Aorta (tissue), 5 donors: Measurements from ENCODE around the gene SENP7. TPM values are rescaled to one million over a fixed set of nuclear protein-coding genes. Genes with fewer than 3 reads are reported as not detected.

ENCODE experiments used
- ATAC-seq: fragments of 200-7000 bp; cut with Tn5 transposase; one replicate; pipeline ENCODE4 v1.9.1; 2022; ENCODE audit warnings: moderate library complexity; ENCODE audit not compliant: low FRiP score
- DNase-seq, 2 donors: peaks; one replicate each; pipeline ENCODE4 v3.0.0-alpha.2; 2020
- H3K27ac ChIP-seq, 2 donors: one replicate each; pipeline ENCODE4 v1.5.1; 2013; ENCODE audit warnings: low read length in 2 of 2, mild to moderate bottlenecking in 2 of 2, moderate library complexity in 2 of 2, control low read depth in 1 of 2, inconsistent platforms in 1 of 2, low read depth in 1 of 2
- H3K27me3 ChIP-seq, 2 donors: one replicate each; pipeline ENCODE4 v1.6.1; 2013; ENCODE audit warnings: control low read depth in 1 of 2, low read length in 1 of 2, mild to moderate bottlenecking in 1 of 2, moderate library complexity in 1 of 2; ENCODE audit not compliant: insufficient read depth in 2 of 2, control insufficient read depth in 1 of 2
- H3K36me3 ChIP-seq, 2 donors: one replicate each; pipeline ENCODE4 v1.6.1; 2013; ENCODE audit warnings: control low read depth in 1 of 2, low read length in 1 of 2, mild to moderate bottlenecking in 1 of 2; ENCODE audit not compliant: insufficient read depth in 2 of 2, control insufficient read depth in 1 of 2
- H3K4me1 ChIP-seq, 2 donors: one replicate each; pipeline ENCODE4 v1.6.1; 2013; ENCODE audit warnings: low read length in 2 of 2, control low read depth in 1 of 2, mild to moderate bottlenecking in 1 of 2, moderate library complexity in 1 of 2; ENCODE audit not compliant: insufficient read depth in 2 of 2, control insufficient read depth in 1 of 2
- H3K4me3 ChIP-seq, 2 donors: one replicate each; pipeline ENCODE4 v1.5.1; 2013; ENCODE audit warnings: low read length in 2 of 2, control low read depth in 1 of 2, mild to moderate bottlenecking in 1 of 2
- H3K9me3 ChIP-seq: one replicate; pipeline ENCODE4 v1.6.1; 2013; ENCODE audit warnings: mild to moderate bottlenecking, low read length; ENCODE audit not compliant: control insufficient read depth
- WGBS, 2 donors: extraction: QIAGEN DNeasy Blood & Tissue Kit; methylation state at CpG; one replicate each; pipeline ENCODE4 v1.1.7; 2013; 5-methylcytosine and 5-hydroxymethylcytosine counted together
- intact Hi-C, 2 donors: fragments of 100-400 bp; cut with DNase I; formaldehyde crosslinking; loops; one replicate each; pipeline versions ENCODE4 v1.14.2 to v1.15.0; 2022
- polyA plus RNA-seq, 2 donors: library from polyadenylated mRNA; stranded (reverse); fragments of 200-250 nt; gene quantifications; one replicate each; pipeline ENCODE4 v1.2.3, GENCODE V29; 2013
- total RNA-seq, 2 donors: library from RNA; stranded (reverse); fragmentation: NEBNext Ultra II Directional; extraction: Animal tissue kit (Norgen Biotek cat#: 25700); gene quantifications; one replicate each; pipeline ENCODE4 v1.2.1, GENCODE V29; 2021
- donor health status: healthy with polysubstance abuse.
- donor health status: Bipolar disorder and iron deficiency.
- donor health status: DM: no; HTN: no; CAD: no.
- donor health status: DM: no; HTN: no; CAD: no.
- donor health status: DM: yes; HTN: yes; CAD: no.

The SENP7 gene
- total and polyA plus RNA-seq, 4 donors: 6.9 to 32.4 (median 20.0) TPM

GRCh38 chr3:101530686-101531047, 17.7 kb upstream of the SENP7 start:
- H3K4me1 ChIP-seq: peaks cover 0 to 11% of the 10 kb centered on the region in 2 donors
- H3K36me3 ChIP-seq: no peaks in the 10 kb centered on the region
- 82 to 83% methylated on average over 2 of the region's 2 CpGs for WGBS, 2 donors
- H3K9me3 ChIP-seq: peaks cover under 1% of the 10 kb centered on the region
- H3K4me3 ChIP-seq: no peak overlapping the region
- no peaks in the 10 kb centered on the region for H3K27me3 ChIP-seq
- intact Hi-C loops: no loop called here
- ATAC-seq (no peak), DNase-seq (no peak)
- H3K27ac ChIP-seq: no peak overlapping the region

DNA sequence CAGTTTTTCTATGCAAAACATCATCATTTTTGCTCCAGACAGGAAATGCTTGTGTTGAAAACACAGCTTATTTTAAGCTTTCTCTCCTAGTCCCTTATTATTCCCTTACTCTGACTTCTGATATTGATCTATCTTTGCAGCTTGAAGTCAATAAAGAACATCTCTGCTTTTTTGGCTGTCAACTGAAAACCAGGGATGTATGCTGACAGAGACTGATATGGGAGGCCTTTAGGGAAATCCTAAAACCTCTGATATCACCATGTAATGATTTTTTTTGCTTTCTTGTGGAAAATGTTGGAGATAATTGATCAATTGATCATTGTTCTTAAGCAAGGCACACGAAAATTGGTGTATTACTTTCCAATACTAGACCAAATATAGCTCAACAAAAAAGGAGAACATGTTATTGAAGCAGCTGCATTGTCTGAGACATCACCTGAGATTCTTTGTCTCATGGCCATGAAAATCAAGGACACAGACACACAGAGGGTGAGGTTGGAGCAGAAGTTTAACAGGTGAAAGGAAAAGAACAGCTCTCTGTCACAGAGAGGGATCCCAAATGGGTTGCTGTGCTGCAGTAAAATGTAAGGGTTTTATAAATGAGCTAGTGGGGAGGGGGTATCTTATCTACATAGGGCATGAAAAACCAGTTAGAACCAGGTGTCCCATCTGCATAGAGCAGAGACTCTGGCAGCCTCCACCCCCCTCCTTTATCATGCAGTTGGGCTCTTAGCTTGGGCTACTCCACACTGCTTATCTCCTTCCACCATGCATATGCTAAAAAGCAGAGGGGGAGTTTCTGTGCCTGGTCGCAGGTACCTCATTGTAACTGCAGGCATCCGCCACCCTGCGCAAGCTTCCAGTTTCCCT, 17.0 kb upstream of the SENP7 start:
- H3K4me1 ChIP-seq: peaks cover 0 to 11% of the 10 kb centered on the region in 2 donors
- H3K9me3 ChIP-seq: peaks cover 2% of the 10 kb centered on the region
- 89 to 92% methylated on average over 4 of the region's 4 CpGs for WGBS, 2 donors
- ATAC-seq (no peak), DNase-seq (no peak)
- intact Hi-C loops: no loop called here
- no peaks in the 10 kb centered on the region for H3K36me3 ChIP-seq
- H3K4me3 ChIP-seq: no peak overlapping the region
- H3K27me3 ChIP-seq: no peaks in the 10 kb centered on the region
- no peak overlapping the region for H3K27ac ChIP-seq

DNA sequence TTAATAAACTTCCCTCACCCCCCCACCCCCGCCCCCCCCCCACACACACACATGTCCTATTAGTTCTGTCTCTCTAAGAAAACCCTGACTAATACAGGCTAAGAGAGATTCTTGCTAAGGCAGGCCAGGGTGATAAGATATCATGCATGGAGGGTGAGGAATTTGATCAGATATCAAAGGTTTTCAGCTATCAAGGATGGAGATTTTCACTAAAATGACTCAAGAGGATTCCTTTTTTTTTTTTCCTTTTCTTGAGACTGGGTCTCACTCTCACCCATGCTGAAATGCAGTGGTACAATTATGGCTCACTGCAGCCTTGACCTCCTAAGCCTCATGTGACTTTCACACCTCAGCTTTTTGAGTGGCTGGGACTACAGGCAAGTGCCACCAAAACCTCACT, 14.9 kb upstream of the SENP7 start:
- 0 to 25% methylated on average over 1 of the region's 1 CpG for WGBS, 2 donors

DNA sequence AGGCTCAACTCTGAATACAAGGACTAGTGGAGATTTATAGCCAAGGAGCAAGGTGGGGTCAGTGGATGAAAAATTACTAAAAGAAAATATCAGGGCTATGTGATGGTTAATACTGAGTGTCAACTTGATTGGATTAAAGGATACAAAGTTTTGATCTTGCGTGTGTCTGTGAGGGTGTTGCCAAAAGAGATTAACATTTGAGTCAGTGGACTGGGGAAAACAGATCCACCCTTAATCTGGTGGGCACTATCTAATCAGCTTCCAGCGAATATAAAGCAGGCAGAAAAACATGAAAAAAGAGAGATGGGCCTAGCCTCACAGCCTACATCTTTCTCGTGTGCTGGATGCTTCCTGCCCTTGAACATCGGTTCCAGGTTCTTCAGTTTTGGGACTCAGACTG, 14.4 kb upstream of the SENP7 start:
- intact Hi-C loops: no loop called here
- Histone ChIP-seq H3K36me3 (no peaks in the 10 kb centered on the region), H3K27me3 (no peaks in the 10 kb centered on the region), H3K27ac (no peak overlapping the region), H3K9me3 (peaks cover 2% of the 10 kb centered on the region), H3K4me3 (no peak overlapping the region), H3K4me1 (no peaks in the 10 kb centered on the region)
- 83% methylated on average over 4 of the region's 4 CpGs for WGBS, 2 donors
- no peak for ATAC-seq
- no peak for DNase-seq

More for the DNA sequence above, 14.9 kb upstream of the SENP7 start:
- peaks cover 2% of the 10 kb centered on the region for H3K9me3 ChIP-seq
- DNase-seq (no peak), ATAC-seq (no peak)
- no peaks in the 10 kb centered on the region for H3K36me3 ChIP-seq
- H3K27ac ChIP-seq: no peak overlapping the region
- H3K27me3 ChIP-seq: no peaks in the 10 kb centered on the region
- no peak overlapping the region for H3K4me3 ChIP-seq
- H3K4me1 ChIP-seq: peaks cover 0 to under 1% of the 10 kb centered on the region in 2 donors
- intact Hi-C loops: no loop called here

GRCh38 chr3:101521211-101521701, 8.2 kb upstream of the SENP7 start:
- 61 to 70% methylated on average over 4 of the region's 4 CpGs for WGBS, 2 donors
- Histone ChIP-seq H3K4me1 (no peaks in the 10 kb centered on the region), H3K4me3 (no peak overlapping the region), H3K27ac (no peak overlapping the region), H3K27me3 (no peaks in the 10 kb centered on the region), H3K9me3 (peaks cover 2% of the 10 kb centered on the region), H3K36me3 (no peaks in the 10 kb centered on the region)
- ATAC-seq (no peak), DNase-seq (no peak)
- intact Hi-C loops: no loop called here

DNA sequence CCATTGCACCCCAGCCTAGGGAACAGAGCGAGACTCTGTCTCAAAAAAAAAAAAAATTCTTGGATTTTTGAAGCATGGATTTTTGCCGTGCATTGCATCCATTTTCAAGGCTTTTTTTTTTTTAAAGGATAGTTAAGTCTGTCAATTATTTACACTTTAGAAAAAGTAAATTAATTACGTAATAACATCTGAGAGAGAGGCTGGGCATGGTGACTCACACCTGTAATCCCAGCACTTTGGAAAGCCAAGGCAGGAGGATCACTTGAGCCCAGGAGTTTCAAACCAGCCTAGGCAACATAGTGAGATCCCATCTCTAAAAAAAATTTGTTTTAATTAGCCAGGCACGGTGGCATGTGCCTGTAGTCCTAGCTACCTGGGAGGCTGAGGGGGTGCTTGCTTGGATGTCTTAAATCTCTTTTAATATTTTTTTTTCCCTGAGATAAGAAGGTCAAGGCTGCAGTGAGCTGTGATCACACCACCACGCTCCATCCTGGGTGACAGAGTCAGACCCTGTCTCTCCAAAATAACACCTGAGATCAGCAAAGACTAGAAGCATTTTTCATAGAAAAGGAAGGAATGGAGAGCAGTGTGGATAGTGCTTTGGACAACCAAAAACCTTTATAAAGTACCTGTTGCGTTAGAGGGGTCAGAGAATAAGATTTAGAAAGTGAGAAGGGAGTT, 6.8 kb upstream of the SENP7 start:
- Histone ChIP-seq H3K27me3 (no peaks in the 10 kb centered on the region), H3K9me3 (no peaks in the 10 kb centered on the region), H3K27ac (no peak overlapping the region), H3K4me3 (no peak overlapping the region), H3K36me3 (no peaks in the 10 kb centered on the region), H3K4me1 (no peaks in the 10 kb centered on the region)
- DNase-seq: no peak
- intact Hi-C loops: no loop called here
- no peak for ATAC-seq
- 85 to 87% methylated on average over 6 of the region's 6 CpGs for WGBS, 2 donors

DNA sequence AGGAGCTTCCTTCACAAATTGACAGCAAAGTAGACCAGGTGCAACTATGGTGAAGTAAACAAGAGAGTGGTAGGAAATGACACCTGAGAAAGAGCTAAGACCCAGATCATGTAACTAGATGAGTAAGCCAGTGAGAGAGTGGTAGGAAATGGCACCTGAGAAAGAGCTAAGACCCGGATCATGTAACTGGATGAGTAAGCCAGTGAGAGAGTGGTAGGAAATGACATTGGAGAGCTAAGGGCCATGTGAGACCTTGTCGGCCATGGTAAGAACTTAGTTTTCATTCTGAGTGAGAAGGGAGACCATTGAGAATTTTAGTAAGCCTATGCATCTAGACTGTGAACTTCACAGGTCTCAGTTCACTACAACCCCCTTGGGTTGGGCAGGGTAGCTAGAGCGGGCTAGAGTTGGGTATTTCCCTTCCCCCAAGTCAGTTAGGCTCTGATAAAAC, 5.4 kb upstream of the SENP7 start:
- WGBS, 2 donors: 80 to 81% methylated on average over 3 of the region's 3 CpGs
- H3K4me3 ChIP-seq: no peak overlapping the region
- H3K36me3 ChIP-seq: no peaks in the 10 kb centered on the region
- no peak overlapping the region for H3K27ac ChIP-seq
- no peaks in the 10 kb centered on the region for H3K4me1 ChIP-seq
- no peaks in the 10 kb centered on the region for H3K27me3 ChIP-seq
- intact Hi-C loops: no loop called here
- ATAC-seq: no peak
- DNase-seq: no peak
- H3K9me3 ChIP-seq: no peaks in the 10 kb centered on the region

DNA sequence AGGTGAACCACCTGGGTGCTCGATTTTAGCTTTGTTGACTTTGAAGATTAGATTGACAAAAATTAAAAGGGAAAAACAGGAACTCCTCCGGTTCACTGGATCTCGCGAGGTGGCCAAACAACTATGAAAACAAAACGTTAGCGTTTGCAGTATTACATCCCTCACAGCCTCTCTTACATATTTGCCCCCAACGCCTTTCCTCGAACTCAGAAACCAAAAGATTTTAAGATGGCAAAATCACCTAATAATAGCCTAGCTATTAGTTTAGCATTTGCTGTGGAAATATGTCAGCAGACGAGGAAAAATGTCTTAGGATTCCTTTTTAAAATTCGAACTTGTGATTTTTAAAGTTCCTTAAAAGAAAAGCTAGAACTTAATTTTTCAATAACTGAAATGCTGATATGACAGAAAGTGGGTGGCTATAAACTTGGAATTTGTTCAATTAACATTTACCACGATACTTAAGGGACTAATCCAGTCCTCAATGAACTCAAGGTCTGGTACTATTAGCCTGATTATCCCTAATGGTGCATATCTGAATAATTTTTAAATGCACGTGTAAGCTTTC, 491 bp upstream of the SENP7 start:
- Histone ChIP-seq H3K36me3 (no peaks in the 10 kb centered on the region), H3K4me1 (no peaks in the 10 kb centered on the region), H3K27me3 (no peaks in the 10 kb centered on the region), H3K9me3 (no peaks in the 10 kb centered on the region), H3K4me3 (peak overlapping the region; percentile 90 to 96), H3K27ac (peak overlapping the region in 1 of 2 donors; percentile 61)
- peak; percentile 72 for ATAC-seq
- no peak for DNase-seq
- intact Hi-C loops: loop anchor here (5.0 kb wide), 2 partner anchors 49 to 59 kb away; partner anchors contain the start of genes PCNP (in 1 of the 2) and TRMT10C (in 1 of the 2)
- 5 to 6% methylated on average over 12 of the region's 12 CpGs for WGBS, 2 donors
